Hematopoietic multipotent progenitor cell treated with erythropoietin and hydrocortisone succinate and interleukin-3 and kit ligand, for 17 days (in vitro differentiated cells): ENCODE measurements around the gene SETX.

Experiments used
- DNase-seq: peaks from one replicate; pipeline ENCODE4 v3.0.0-alpha.2; 2015; ENCODE audit warnings: low spot score

SETX gene

GRCh38 chr9:132214027-132214622 is 140.7 kb downstream of the SETX start:
- no peak for DNase-seq

- DNase-seq: no peak
These were observed 143.2 kb downstream of the SETX start for GRCh38 chr9:132211570-132211969.
